Raji (cell line): ENCODE measurements around the gene HSPA12B.

Experiments used
- POLR2A ChIP-seq: IDR thresholded peaks from 2 replicates; pipeline ENCODE4 v1.6.1; 2011; ENCODE audit warnings: low read depth, low read length, control low read depth; ENCODE audit not compliant: insufficient read depth

Gene HSPA12B

DNA sequence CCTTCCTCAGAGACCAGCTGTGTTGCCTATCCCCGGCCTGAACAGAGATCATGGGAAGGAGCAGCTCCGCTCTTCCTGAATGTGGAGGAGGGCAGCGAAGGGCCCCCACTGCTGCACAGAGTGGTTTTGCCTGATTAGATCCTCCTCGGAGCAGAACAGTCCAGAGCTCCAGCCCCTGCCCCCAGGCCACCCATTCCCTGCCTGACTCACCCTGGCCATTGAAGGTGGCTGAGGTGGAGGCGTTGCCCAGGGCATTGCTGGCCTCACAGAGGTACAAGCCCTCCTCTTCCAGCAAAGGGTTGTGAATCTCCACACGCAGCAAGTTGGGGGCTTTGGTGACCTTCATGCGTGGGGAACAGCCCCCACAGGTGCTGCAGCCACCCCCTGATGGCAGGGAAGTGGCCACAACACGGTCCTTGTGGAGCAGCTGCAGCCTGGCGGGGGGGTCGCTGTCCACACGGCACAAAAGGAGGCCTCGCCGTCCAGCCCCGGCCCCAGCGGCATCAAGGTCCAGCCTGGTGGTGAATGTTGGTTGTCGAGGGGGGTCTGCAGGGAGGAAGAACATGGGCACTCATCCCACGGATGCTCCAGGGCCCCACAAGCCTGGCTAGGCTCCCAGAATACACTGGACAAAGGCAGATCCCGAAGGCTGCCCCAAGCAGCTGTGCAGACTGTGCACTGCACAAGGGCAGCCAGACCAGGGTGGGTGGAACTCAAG is 34.7 kb upstream of the HSPA12B start:
- TF ChIP-seq POLR2A = no peak

DNA sequence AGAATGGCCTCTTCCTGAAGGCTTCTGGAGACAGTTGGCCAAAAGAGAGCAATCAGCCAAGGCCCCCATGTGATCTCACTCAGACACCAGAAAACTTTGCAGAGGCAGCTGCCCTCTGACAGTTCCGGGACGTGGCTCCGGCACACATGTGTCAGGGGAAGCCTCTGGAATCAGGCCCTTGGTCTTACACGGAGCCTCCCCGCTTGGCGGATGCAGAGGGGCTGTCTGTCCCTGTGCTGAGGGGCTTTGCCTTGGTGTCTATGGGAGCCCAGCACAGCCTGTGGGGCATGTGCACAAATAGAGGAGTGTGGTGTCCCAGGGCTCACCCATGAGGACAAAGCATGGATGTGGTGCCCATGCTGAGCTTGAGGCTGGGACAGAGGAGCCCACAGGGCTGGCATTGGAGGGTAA is 33.9 kb upstream of the HSPA12B start:
- TF ChIP-seq POLR2A = no peak

DNA sequence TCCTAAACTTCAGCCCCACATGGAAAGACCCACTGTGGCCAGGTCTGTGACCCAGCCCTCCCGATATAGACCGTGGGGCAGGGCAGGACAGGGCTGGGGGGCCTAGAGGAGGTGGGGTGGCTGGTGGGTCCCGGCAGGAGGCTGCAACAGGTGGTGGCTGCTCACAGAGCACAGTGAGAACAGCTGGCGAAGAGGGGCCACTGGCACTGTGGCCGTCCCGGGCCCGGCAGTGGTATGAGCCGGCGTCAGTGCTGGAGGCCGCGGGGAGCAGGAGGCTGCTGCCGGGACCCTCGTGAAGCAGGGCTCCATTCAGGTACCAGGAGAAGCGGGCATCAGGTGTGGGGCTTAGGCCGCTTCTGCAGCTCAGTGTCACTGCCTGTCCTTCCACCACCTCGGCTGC is 33.4 kb upstream of the HSPA12B start:
- TF ChIP-seq POLR2A = no peak

DNA sequence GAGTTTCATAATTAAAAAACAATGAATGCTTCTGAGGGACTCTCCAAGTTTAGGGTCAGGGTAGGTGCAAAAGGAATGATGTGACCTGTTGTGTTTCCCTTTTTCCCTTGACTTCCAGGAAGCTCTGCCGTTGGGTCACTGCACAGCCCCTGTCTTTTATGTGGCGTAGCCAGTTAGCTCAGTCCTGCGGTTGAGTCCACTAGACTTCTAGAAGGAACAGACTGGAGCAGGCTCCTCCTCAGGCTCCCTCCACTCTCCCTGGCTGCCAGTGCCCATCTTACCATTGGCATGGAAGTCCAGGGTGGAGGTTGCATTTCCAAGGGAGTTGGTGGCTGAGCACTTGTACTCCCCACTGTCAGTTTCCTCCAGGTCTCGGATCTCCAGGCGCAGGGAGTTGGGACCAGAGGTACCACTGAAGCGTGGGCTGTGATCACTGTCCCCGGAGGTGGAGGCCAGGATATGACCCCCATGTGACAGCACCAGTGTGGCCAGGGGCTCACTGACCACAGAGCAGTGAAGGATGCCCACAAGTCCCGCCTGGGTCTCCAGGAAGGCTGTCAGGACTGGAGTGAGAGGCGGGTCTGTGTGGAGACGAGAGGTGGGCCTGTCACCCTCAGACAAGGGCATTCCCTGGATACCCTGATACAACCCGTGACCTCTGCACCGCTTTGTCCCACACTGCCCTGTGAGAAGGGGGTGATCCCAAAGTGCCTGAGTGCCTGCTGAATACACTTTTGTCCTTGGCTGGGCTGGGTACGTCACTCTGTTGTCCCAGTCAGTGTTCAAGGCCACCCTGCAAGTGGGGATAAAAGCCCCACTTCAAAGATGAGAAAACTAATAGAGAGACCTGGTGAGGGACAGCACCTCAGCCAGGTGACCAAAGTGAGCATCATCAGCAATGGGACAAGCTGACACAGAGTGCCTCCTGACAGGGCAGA is 31.2 kb upstream of the HSPA12B start:
- TF ChIP-seq POLR2A = no peak

DNA sequence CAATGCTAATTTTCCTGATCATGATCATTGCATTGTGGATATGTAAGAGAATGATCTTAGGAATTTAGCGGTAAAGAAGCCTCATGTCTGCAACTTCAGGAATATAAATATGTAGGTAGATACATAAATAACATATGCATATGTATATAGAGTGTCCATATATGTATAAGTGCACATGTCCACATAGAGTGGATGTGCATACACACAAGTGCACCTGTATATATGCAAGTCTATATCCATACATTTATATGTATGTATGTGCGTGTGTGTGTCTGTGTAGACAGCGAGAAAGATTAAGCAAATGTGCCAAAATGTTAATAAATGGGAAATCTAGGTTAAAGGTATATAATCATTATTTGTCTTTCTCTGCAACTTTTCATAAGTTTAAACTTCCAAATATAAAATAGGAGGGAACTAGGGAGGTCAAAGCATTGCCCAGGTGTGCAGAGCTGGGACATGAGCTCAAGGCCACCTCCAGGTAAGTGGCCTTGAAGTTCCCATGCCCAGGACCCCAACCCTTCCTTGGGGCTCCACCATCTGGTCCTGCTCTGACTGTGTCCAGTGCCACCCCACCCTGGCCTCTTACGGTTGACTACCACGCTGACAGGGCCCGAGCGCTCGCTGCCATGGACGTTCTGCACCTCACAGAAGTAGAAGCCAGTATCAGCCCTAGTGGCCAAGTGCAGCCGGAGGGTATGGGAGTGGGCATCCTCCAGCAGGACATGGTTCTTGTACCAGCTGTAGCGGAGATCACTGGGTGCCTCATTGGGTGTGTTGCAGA is 29.7 kb upstream of the HSPA12B start:
- TF ChIP-seq POLR2A = no peak

DNA sequence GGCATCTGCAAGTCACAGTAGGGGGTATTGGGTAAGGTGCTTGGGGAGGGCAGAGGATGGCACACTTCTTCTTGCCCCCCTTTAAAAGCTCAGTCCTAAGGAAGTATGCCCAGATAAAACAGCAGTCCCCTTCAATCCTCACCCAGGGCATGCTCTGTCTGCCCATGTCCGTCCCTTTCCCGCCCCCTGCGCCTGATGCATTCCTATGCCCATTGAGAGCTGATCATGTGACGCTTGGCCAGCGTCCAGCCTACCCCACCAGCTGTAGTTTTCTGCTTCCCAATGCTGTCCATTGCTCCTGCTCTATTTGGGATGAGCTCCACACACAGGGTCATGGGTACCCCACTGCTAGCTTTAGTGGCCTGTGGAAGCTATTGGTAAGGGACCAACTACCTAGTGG is 28.4 kb upstream of the HSPA12B start:
- TF ChIP-seq POLR2A = no peak

DNA sequence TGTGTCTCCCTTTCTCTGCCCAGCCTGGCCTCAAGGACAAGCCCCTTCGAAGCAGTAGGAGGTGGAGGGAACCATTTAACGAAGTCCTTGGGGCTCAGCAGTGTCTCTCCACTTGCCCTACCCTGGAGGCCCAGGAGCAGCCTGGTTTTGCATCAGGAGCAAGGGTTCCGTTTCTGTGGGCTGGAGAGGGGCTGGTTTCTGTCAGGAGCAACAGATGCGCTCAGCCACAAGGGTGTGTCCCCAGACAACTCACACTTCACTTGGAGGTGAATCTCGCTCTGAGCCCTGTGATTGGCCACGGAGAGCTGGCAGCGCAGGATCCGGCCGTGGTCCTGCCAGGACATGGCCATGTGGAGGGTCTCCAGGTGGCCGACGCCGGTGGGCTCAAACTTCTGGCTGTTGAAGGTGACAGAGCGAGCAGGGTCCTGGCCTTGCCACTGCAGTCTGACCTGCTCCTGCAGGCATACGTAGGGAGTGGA is 27.0 kb upstream of the HSPA12B start:
- TF ChIP-seq POLR2A = no peak

DNA sequence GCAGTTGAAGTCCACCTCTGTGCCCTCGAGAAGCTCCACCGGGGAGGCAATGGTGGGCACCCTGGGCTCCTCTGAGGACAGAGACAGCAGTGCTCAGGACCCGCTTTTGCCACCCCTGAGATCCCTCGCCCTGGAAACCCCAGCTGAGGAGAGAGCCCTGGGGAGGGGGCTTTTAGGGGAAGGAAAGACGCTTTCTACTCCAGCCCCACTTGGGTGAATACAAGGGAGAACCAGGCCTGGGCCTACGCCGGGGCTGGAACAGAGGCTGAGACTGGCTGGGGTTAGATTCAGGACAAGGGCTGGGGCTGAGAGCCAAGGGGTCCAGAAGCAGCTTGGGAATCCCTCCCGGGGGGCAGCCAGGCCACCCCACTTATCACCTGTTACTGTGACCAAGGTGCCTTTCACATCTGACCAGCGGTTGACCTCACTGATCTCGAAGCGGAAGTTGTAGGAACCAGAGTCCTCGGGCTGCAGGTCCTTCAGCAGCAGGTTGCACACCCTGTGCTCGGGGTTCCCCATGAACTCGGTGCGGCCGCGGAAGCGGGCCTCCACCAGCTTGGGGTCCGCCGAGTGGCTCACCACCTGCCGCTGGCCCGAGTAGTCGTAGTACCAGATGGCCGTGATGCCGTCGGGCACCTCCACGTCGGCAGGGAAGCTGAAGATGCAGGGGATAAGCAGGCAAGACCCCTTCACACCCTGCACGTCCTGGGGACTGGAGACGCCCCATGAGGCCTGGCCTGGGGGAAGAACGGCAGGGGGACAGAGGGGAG is 26.3 kb upstream of the HSPA12B start:
- no peak for TF ChIP-seq POLR2A

DNA sequence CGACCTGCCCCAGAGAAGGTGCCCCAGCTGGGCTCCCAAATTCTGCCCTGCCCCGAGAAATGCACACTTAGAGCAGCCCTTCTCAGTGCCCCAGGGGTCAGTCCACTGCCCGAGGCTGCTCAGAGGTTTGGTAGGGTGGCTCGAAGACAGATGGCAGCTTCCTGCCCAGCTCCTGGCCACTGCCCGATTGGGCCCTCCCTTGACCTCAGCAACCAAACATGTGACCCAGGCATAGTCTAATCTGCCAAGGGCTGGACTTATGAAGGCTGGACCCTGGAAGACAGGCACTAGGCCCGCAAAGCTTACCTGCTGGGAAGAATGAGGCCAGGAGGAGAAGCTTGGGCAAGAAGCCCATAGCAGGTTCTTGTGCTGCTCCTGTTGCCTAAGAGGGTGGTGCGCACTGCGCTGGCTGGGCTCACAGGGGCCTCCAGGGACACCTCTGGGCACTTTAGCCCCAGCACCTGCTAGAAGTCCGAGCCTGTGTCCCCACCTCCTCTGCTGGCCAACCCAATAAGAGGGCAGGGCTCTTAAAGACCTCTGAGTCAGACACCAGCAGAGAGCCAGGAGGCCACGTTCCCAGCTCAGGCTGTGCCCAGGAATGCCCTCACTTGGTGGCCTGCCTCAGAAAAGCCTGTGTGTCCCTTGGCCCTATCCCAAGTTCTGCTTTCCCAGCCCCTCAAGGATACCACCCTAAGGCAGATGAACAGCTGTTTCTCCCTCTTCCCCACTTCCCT is 25.5 kb upstream of the HSPA12B start:
- no peak for TF ChIP-seq POLR2A

DNA sequence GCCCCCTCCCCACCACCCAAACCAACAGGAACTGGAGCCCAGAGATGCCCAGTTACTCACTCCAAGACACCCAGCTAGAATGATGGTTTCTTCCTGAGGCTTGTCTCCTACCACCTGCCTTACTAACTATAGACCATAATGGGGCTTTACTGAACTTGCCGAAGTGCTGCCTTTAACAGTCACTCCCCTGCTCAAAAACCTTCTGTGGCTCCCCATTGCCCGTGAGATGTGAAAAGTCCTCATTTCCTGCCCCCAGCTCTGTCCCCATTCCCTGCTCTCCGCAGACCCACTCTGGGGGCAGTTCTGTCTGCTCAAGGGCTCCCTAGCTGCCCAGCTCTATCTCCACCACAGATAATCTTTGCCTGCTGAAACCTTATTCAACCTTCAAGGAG is 25.0 kb upstream of the HSPA12B start:
- no peak for TF ChIP-seq POLR2A

DNA sequence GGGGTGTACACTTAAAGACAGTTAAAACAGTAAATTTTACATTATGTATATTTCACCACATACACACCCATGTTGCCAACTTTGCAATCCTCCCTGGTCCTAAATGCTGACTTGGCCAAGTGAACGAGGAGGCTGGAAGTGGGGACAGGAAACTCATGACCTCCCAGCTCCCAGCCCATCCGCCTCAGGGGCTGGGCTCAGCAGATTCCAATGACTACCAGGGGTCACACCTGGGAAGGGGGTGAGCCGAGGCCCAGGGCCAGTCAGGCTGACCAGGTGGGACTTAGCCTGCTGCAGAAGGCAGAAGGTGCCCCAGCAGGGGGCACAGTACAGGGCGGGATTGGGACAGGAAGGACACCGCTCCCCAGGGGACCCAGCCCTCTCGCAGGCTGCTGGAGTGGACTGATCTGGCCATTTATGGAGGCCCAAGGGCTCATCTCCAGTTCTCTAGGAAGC is 22.4 kb upstream of the HSPA12B start:
- no peak for TF ChIP-seq POLR2A

DNA sequence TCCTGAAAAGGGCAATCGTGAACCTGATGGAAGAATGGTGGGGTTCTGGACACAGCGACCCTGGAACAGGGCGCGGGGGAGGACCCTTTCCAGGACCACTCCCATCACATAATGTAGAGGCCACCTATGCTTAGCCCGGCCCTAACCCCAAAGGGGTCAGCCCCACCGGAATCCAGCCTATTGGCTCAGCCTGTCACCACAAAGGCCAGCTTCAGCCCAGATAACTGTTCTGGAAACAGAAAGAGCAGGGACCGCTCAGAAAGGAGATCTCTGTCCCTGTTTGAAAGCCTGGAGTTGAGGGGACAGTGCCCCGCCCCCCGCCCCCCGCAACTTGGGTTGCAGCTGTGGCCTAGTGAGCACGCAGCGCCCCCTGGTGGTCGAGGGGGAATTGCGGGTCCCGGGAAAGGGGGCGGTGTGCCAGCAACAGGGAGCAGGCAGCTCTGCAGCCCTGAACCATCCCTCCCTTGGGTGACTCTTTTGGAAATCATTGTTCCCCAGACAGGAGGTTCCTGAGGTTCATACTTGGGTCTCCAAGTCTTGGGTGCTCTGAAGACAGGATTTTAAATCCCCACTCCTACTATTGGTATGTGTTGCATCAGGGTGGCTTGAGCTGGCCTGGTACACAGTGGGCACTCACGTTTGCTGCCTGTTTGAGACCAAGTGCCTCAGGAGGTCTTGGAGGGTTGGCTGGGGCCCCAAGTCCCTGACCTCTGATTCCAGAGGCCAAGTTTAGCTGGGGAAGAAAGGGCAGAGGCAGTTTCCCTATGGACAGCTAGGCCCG is 21.6 kb upstream of the HSPA12B start:
- no peak for TF ChIP-seq POLR2A

DNA sequence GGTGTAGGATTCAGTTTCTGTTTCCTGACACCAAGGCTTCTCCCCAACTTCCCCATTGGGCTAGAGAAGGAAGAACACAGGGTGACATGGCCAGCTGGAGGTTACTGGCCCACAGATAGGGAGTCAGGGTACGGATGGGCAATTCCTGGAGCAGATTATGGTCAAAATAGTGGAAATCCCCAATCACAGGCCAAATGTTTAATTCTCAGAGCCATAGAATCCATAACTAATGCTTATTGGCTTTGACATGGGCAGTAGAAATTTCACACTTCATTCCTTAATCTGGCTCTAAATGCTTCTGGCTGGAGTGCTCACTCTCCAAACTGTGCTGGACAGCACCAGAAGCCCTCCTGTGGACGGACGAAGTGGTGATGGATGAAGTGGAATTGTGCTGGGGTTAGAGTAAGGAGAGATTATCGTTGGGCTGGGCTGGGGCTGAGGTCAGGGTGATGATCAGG is 21.0 kb upstream of the HSPA12B start:
- TF ChIP-seq POLR2A = no peak
